GM03348 (cell line): ENCODE results near the gene KCNA5.

Experiments
- DNase-seq: peaks from one replicate; pipeline ENCODE4 v3.0.0; 2012; ENCODE audit warnings: low spot score

Gene KCNA5

GRCh38 chr12:5043589-5044419, at the start of gene KCNA5:
KCNA5 (plus strand) TSS chr12:5043879; CDS start chr12:5044148, 269 bp downstream.
- no peak for DNase-seq

- DNase-seq = no peak
These were observed 49.1 kb upstream of the KCNA5 start for GRCh38 chr12:4994622-4995021.

- no peak for DNase-seq
These were observed 47.0 kb upstream of the KCNA5 start for GRCh38 chr12:4996714-4997113.

GRCh38 chr12:4997939-4998338, 45.7 kb upstream of the KCNA5 start:
- DNase-seq = peak; percentile 92

- DNase-seq = no peak
These were observed 43.5 kb upstream of the KCNA5 start for GRCh38 chr12:5000204-5000603.

- DNase-seq = no peak
These were observed 42.9 kb upstream of the KCNA5 start for GRCh38 chr12:5000658-5001385.

GRCh38 chr12:5003025-5003666, 40.5 kb upstream of the KCNA5 start:
- peak; percentile 89 for DNase-seq

GRCh38 chr12:5008661-5009060, 35.0 kb upstream of the KCNA5 start:
- no peak for DNase-seq

- DNase-seq = no peak
These were observed 33.5 kb upstream of the KCNA5 start for GRCh38 chr12:5010151-5010550.

GRCh38 chr12:5012337-5012736, 31.3 kb upstream of the KCNA5 start:
- no peak for DNase-seq

GRCh38 chr12:5013266-5013730, 30.4 kb upstream of the KCNA5 start:
- no peak for DNase-seq

- DNase-seq = peak; percentile 43
These were observed 29.4 kb upstream of the KCNA5 start for GRCh38 chr12:5014269-5014668.

GRCh38 chr12:5015711-5016492, 27.8 kb upstream of the KCNA5 start:
- no peak for DNase-seq

- DNase-seq = no peak
These were observed 27.2 kb upstream of the KCNA5 start for GRCh38 chr12:5016526-5016925.

GRCh38 chr12:5017638-5018348, 25.9 kb upstream of the KCNA5 start:
- DNase-seq = no peak

- DNase-seq = no peak
These were observed 25.0 kb upstream of the KCNA5 start for GRCh38 chr12:5018677-5019076.

GRCh38 chr12:5022025-5022424, 21.7 kb upstream of the KCNA5 start:
- no peak for DNase-seq

GRCh38 chr12:5022465-5023061, 21.1 kb upstream of the KCNA5 start:
- peak; percentile 78 for DNase-seq

- DNase-seq = no peak
These were observed 19.8 kb upstream of the KCNA5 start for GRCh38 chr12:5023842-5024241.

- DNase-seq = no peak
These were observed 17.2 kb upstream of the KCNA5 start for GRCh38 chr12:5026342-5026938.
